Measurements from ENCODE around the gene SYNGR3.

DNA sequence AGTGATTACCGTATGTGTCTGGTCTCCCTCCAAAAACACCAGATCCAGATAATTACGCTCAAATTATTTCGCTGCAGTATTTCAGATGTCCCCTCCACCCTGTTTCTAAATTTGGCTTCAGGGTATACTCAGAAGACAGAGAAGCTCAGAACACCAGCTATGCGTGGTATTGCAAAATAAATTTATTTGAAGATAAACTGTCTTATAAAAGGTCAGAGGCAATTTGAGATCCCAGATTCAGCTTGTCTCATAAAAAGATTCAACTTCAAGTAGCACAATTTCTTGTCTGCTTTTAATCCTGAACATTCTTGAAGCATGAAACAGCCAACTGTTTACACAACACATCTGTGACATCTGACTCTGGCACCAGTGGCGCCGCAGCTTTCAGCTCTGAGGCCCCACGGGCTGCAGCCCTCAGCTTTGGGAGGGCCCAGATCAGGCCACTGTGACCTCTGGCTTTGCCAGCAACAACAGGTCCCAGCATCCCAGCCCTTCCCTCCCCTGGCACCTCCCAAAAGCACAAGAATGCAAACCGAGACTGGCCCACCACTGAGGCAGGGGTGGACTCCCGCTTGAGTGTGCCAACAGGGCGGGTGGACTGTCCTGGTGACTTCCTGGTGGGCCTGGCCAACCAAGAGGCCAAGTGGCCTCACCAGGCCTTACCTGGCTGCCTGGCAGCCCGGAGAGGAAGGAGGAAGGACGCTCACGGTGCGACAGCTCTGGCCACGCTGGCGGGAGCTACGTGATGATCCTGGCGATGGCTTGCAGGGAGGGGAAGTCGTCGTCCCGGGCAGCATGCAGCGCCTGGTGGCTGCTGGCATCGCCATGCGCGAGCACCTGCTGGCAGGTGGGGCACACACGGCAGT lies 8.0 kb downstream of the SYNGR3 start:
- TF ChIP-seq, protein P1, sequence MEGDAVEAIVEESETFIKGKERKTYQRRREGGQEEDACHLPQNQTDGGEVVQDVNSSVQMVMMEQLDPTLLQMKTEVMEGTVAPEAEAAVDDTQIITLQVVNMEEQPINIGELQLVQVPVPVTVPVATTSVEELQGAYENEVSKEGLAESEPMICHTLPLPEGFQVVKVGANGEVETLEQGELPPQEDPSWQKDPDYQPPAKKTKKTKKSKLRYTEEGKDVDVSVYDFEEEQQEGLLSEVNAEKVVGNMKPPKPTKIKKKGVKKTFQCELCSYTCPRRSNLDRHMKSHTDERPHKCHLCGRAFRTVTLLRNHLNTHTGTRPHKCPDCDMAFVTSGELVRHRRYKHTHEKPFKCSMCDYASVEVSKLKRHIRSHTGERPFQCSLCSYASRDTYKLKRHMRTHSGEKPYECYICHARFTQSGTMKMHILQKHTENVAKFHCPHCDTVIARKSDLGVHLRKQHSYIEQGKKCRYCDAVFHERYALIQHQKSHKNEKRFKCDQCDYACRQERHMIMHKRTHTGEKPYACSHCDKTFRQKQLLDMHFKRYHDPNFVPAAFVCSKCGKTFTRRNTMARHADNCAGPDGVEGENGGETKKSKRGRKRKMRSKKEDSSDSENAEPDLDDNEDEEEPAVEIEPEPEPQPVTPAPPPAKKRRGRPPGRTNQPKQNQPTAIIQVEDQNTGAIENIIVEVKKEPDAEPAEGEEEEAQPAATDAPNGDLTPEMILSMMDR (IDR thresholded peaks at IDR 0.05; ENCODE audit: insufficient read depth, low read depth, low read length): no peak
- no peak for TF ChIP-seq EZH2 (IDR thresholded peaks at IDR 0.05; ENCODE audit: insufficient read depth, low read length)
